ENCODE data around the gene PNMT. TPM values are rescaled to one million over a fixed set of nuclear protein-coding genes. Genes with fewer than 3 reads are reported as not detected.

The PNMT gene
- total RNA-seq, 1 experiment from 2014 or later: 0.71 TPM

DNA sequence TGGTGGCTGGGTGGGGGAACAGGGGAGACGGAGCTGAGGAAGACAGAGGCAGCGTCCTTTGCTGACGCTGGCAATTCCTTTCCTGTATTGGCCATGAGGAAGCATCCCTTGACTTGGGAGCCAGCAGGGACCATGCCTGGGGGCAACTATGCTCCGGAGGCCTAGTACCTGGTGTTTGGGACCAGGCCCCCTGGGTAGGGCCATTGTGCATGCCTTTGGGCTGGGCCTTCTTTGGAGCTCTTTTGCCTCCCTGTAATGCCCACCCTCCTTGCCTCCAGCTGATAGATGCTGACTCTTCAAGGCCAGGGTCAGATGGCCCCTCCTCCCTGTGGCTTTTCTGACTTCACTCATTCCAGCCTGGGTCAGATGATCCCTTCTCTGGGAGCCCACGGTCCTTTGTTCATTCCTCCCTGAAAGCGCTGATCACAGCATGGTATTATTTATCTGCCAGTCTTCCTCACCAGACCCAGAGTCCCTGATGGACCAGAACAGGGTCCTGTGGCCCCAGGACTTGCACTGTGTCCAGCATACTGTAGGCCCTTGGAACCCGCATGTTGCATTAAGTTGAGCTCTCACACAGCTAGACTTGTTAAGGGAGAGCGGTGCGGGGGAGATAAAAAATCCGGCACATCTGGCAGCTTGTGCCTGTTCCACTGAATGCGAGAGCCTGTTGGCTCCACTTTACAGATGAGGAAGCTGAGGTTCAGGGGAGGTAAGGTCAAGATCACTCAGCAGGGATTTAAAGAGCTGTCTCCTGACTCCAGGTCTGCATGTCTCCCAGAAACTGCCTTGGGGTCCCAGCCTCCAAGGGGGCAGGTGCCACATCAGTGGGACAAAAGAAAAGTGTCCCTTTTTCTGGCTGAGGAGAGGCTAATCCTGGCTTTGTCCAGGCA is 28.4 kb upstream of the PNMT start:
- Histone ChIP-seq H3K27me3 (no peaks in the 10 kb centered on the region), H3K4me3 (no peak overlapping the region), H3K36me3 (no peaks in the 10 kb centered on the region), H3K27ac (no peak overlapping the region), H3K4me1 (peaks cover 4% of the 10 kb centered on the region; the same call in 1 of the 2 replicates), H3K9me3 (replicated peaks) (no peaks in the 10 kb centered on the region)
- no peak for DNase-seq

DNA sequence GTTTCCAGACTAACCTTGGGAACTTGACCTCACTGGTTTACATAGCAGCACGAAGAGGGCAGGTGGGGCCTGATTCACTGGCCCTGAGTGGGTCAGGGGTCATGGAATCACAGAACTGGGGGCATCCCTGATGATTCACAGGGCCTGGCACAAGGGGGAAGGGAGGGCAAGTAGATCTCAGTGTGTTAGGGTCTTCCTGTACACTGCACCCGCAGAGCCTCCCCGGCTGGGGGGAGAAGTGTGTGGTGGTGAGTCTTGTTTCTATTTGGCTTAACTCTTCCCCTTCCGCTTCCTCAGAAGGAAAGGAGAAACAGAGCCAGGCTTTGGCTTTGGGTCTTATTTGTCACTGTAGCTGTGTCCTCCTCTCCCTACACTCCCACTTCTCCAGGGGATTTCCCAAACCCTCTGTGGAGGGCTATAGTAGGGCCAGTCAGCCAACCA is 27.6 kb upstream of the PNMT start:
- Histone ChIP-seq H3K27ac (no peak overlapping the region), H3K9me3 (replicated peaks) (no peaks in the 10 kb centered on the region), H3K36me3 (no peaks in the 10 kb centered on the region), H3K4me3 (no peak overlapping the region), H3K27me3 (no peaks in the 10 kb centered on the region), H3K4me1 (peaks cover 4% of the 10 kb centered on the region; the same call in 1 of the 2 replicates)
- no peak for DNase-seq

DNA sequence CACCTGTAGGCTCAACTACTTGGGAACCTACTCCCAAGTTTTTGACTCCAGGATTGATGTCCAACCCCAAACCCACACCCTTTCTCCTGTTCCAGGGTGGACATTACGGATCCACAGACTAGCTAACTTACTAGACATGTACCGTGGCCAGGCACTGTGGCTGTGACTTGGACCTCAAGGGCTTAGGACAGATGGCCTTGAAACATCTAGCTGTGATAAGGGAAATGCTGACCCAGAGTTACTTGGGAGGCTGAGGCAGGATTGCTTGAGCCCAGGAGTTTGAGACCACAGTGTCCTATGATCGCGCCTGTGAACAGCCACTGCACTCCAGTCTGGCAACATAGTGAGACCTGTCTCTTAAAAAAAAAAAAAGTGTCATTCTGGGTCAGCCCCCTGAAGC is 27.2 kb upstream of the PNMT start:
- H3K4me1 ChIP-seq: peaks cover 4% of the 10 kb centered on the region; the same call in 1 of the 2 replicates
- DNase-seq: no peak
- no peaks in the 10 kb centered on the region for H3K9me3 ChIP-seq (replicated peaks)

DNA sequence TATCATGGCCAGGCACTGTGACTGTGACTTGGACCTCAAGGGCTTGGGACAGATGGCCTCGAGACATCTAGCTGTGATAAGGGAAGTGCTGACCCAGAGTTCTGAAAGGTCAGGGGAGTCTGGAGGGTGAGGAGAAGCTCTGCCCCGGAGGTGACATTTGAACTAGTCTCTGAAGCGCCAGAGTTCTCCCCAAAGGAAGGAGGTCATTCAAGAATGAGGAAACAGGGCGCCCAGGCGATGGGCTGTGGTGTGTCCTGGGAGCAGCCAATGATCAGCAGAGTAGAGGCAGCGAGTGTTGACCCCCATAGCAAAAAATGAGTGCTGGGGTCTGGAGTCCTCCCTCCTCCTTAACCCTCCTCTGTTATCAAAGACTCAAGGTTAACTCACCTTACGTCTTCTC is 26.4 kb upstream of the PNMT start:
- Histone ChIP-seq H3K27me3 (no peaks in the 10 kb centered on the region), H3K4me1 (peaks cover 4% of the 10 kb centered on the region; the same call in 1 of the 2 replicates), H3K4me3 (no peak overlapping the region), H3K36me3 (no peaks in the 10 kb centered on the region), H3K27ac (no peak overlapping the region), H3K9me3 (replicated peaks) (no peaks in the 10 kb centered on the region)
- no peak for DNase-seq

More for the DNA sequence above, 27.2 kb upstream of the PNMT start:
- Histone ChIP-seq H3K36me3 (no peaks in the 10 kb centered on the region), H3K27me3 (no peaks in the 10 kb centered on the region), H3K4me3 (no peak overlapping the region), H3K27ac (no peak overlapping the region)

DNA sequence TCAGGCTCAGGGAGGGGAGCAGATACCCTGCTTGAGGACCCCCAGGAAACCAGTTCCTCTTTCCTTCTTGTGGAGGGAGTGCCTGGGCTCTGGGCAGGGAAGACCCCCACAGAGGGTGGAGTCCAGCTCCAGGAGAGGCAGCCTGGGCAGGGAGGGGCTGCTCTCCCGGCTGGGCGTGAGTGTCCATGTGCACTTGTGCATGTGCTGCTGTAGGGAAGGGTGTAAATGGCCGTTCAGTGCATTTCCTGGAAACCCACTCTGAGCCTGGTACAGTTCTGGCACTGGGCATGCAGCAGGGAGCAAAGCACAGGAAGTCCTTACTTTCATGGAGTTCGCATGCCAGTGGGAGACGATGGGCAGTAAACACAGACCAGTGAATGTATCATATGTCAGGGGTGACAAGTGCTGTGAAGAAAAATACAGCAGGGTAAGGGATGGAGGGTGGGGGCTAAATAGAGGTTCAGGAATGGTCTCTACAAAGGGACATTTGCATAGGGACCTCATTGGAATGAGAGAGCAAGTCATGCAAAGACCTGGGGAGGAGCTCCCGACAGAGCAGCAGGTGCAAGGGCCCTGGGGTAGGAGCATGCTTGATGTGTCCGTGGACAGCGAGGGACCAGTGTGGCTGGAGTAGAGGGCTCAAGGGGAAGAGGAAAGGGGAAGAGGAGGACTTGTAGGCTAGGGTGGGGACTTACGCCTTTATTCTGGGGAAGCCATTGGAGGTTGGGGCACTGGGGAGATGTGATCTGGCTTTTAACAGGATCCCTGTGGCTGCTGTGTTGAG is 25.8 kb upstream of the PNMT start:
- H3K4me1 ChIP-seq: peaks cover 4% of the 10 kb centered on the region; the same call in 1 of the 2 replicates
- H3K27ac ChIP-seq: no peak overlapping the region
- DNase-seq: no peak
- H3K4me3 ChIP-seq: no peak overlapping the region
- H3K9me3 ChIP-seq (replicated peaks): no peaks in the 10 kb centered on the region
- no peaks in the 10 kb centered on the region for H3K27me3 ChIP-seq
- no peaks in the 10 kb centered on the region for H3K36me3 ChIP-seq

DNA sequence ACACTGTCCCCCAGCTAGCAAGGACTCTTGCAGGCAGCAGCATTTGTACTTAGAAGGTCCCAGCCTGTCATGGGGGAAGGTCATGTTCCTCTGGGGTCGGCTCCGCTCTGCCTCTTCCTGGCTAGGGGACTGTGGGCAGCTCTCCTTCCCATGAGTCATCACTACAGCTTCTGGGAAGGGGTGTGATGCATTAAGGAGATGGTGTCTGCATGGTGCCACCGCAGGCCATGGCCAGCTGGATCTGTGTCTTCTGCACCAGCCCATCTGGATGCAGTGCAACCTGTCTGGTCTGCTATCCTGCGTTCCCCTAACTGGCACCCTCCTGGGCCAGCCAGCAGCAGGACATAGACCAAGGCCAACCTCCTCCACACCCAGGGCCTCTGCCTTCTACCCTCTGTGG is 25.0 kb upstream of the PNMT start:
- Histone ChIP-seq H3K4me3 (no peak overlapping the region), H3K36me3 (no peaks in the 10 kb centered on the region), H3K4me1 (no peaks in the 10 kb centered on the region), H3K27ac (no peak overlapping the region), H3K9me3 (replicated peaks) (no peaks in the 10 kb centered on the region), H3K27me3 (no peaks in the 10 kb centered on the region)
- DNase-seq: no peak

DNA sequence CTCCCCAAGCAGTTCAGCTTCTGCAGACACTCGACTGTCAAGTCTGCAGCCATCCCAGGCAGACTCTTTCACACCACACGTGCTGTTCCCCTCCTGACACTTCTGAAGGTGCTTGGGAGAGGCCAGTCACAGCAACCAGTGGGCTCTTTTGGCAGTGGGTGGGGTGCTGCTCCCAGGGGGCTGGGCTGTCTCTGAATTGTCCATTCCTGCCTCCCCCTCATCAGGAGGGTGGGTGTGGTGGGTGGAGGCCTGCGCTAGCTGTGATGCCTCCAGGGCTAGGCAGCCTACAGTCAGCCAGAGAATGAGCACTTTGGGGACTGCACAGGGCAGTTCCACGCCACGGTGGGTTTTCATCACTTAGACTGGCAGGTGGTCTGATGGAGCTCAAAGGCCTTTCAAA is 21.0 kb upstream of the PNMT start:
- no peak for DNase-seq

DNA sequence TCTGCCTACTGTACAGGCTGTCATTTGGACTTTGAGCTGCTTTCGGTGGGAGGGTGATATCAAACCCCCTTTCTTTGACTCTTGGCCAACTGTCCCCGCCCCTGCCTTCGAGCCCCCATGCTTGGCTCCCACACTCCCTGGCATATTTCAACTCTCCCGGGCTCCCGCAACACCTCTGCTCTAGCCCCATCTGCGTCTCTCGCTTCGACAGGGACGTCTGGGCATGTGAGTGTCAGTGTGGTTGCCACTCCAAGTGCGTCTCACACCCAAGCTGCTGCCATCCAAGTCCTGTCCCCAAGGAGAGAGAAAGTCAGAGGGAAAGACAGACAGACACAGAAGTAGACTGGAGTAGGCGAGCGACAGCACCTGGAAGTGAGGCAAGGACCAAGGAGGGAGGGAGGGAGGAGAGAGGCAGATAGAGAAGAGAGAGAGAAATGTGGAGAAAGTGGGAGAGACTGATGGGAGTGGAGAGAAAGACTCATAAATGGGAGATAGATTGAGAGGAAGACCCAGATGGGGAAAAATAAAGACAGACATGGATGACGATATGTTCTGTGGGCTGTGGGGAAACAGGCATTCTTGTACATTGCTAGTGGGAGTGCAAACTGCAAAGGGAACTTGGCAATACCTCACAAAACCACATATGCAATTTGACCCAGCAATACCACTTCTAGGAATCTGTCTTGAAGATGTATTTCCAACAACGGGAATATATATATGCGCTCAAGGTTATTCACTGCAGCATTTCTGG is 19.5 kb upstream of the PNMT start:
- no peaks in the 10 kb centered on the region for H3K27me3 ChIP-seq
- DNase-seq: no peak
- no peak overlapping the region for H3K27ac ChIP-seq
- H3K4me3 ChIP-seq: no peak overlapping the region
- no peaks in the 10 kb centered on the region for H3K9me3 ChIP-seq (replicated peaks)
- peaks cover 13% of the 10 kb centered on the region for H3K4me1 ChIP-seq
- no peaks in the 10 kb centered on the region for H3K36me3 ChIP-seq

More for the DNA sequence above, 21.0 kb upstream of the PNMT start:
- no peak overlapping the region for H3K4me3 ChIP-seq
- no peaks in the 10 kb centered on the region for H3K36me3 ChIP-seq
- no peaks in the 10 kb centered on the region for H3K27me3 ChIP-seq
- no peaks in the 10 kb centered on the region for H3K9me3 ChIP-seq (replicated peaks)
- H3K27ac ChIP-seq: no peak overlapping the region
- H3K4me1 ChIP-seq: peaks cover 3% of the 10 kb centered on the region

DNA sequence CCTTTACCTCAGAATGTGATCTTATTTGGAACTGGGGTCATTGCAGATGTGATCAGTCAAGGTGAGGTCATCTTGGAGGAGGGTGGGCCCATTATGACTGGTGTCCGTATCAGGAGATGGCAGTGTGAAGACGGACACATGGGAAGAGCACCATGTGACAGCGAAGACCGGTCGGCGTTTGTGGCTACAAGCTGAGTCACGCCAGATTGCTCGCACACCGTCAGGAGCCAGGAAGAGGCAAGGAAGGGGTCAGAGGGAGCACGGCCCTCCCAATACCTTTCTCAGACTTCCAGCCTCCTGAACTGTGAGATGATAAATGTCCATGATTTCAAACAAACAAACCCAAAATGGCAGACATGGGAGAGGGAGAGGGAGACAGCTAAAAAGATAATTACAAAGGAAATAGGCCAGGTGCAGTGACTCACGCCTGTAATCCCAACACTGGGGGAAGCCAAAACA is 18.1 kb upstream of the PNMT start:
- Histone ChIP-seq H3K27me3 (no peaks in the 10 kb centered on the region), H3K27ac (no peak overlapping the region), H3K4me3 (no peak overlapping the region), H3K9me3 (replicated peaks) (no peaks in the 10 kb centered on the region), H3K4me1 (peaks cover 13% of the 10 kb centered on the region), H3K36me3 (no peaks in the 10 kb centered on the region)
- DNase-seq: no peak

DNA sequence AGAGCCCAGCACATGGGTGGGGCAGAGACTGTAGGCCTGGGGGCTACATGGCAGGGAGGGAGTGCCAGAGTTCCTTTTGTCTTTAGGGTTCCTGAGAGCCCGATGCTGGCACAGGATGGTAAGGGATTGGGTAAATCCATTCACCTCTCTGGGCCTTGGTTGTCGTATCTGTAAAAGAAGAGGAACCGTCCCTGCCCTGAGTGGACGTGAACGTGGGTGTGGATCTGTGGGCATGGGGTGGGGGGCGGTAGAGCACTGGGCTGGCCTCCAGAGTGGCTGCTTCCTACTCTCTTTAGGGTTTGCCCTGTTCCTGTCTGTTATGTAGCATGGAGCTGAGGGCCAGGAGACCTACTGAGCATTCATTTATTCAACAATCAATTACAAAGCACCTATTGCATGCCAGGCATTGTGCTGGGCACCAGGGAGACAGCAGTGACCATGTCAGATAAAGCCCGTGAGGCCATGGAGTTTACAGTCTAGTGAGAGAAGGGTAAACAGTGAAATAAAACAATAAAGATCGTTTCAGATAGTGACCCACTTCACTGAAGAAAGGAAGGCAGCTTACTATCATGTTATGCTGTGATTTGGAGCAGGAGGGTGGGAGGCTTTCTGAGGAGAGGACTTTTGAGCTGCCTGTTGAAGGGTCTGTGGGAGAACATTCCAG is 16.2 kb upstream of the PNMT start:
- peaks cover 13% of the 10 kb centered on the region for H3K4me1 ChIP-seq
- H3K27ac ChIP-seq: no peak overlapping the region
- no peaks in the 10 kb centered on the region for H3K9me3 ChIP-seq (replicated peaks)
- H3K4me3 ChIP-seq: no peak overlapping the region
- no peak for DNase-seq
- no peaks in the 10 kb centered on the region for H3K36me3 ChIP-seq
- H3K27me3 ChIP-seq: no peaks in the 10 kb centered on the region

DNA sequence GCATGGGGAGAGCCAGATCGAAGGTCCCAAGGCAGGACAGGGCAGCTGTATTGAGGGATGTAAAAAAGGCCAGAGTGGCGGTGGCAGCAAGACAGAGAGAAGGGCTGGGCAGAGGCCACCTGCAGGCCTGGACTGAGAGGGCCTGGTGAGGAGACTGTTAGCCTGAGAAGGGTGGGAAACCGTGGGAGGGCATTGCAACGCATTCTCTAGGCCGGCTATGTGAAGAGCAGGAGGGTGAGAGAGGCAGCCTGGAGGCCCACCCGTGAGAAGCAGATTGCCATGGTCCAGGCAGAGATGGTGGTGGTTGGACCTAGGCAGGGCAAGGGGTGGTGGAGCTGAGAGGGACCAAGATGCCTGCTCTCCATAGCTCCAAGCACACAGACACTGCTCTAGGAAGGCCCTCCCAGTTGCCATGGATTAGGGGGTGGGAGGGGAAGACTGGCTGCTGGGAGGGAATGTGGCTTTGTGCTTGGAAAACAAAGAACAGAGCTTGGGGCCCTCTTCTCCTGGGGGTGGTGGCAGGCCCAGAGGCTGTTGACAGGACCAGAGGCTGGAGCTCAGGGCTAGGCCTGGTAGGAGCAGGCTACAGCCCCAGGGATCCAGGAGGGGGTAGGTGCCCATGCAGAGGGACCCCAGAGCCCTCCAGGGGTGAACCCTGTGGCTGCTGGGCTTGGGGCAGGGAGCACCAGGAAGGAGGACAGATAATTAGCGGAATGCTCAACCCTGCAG is 15.5 kb upstream of the PNMT start:
- Histone ChIP-seq H3K36me3 (no peaks in the 10 kb centered on the region), H3K4me1 (peaks cover 13% of the 10 kb centered on the region), H3K27ac (peak overlapping the region; percentile 15; the same call in 1 of the 2 replicates), H3K4me3 (no peak overlapping the region), H3K27me3 (no peaks in the 10 kb centered on the region), H3K9me3 (replicated peaks) (no peaks in the 10 kb centered on the region)
- DNase-seq: peak; percentile 64 to 74

DNA sequence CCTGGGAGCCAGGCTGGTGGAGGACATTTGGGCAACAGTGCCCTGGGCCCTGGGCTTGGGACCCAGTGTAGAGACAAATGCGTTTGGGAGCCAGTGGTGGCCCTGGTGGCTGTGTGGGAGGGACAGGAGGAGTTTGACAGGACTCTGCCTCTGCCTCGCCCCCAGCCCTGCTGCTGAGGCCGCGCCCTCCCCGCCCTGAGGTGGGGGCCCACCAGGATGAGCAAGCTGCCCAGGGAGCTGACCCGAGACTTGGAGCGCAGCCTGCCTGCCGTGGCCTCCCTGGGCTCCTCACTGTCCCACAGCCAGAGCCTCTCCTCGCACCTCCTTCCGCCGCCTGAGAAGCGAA is 15.0 kb upstream of the PNMT start:
- Histone ChIP-seq H3K9me3 (replicated peaks) (no peaks in the 10 kb centered on the region), H3K36me3 (no peaks in the 10 kb centered on the region), H3K4me3 (no peak overlapping the region), H3K27me3 (no peaks in the 10 kb centered on the region), H3K27ac (peak overlapping the region; percentile 15; the same call in 1 of the 2 replicates), H3K4me1 (peaks cover 13% of the 10 kb centered on the region)
- no peak for DNase-seq

DNA sequence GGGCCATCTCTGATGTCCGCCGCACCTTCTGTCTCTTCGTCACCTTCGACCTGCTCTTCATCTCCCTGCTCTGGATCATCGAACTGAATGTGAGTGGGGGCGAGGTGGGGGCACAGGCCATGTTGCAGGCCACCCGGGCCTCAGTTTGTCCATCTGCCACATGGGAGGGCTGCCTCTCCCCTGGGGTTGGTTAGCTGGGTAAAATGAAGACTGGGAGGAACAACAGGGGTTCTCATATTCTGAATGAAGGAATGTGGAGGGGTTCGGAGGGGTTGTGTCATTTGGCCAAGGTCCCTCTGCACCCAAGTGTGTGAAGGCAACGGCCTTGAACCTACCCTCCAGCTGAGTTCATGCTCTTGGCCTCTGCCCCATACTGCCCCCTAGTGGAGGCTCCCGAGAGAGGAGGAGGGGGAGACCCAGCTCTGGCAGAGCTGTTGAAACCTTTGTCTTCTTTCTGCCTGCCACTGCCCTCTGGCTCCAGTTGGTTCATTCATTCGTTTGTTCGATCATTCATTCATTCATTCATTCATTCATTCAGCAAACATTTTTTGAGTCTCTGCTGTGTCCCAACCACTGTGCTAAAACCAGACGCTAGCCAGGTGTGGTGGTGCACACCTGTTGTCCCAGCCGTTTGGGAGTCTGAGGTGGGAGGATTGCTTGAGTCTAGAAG is 14.5 kb upstream of the PNMT start:
- DNase-seq: peak; percentile 69 to 76
- H3K27ac ChIP-seq: no peak overlapping the region
- H3K9me3 ChIP-seq (replicated peaks): no peaks in the 10 kb centered on the region
- no peak overlapping the region for H3K4me3 ChIP-seq
- no peaks in the 10 kb centered on the region for H3K36me3 ChIP-seq
- peaks cover 13% of the 10 kb centered on the region for H3K4me1 ChIP-seq
- H3K27me3 ChIP-seq: no peaks in the 10 kb centered on the region

Data from SJCRH30 (cell line).